Measurements from ENCODE around the gene FLT3. TPM values are rescaled to one million over a fixed set of nuclear protein-coding genes. Genes with fewer than 3 reads are reported as not detected.

The FLT3 gene
- total and polyA plus RNA-seq, 2 of the 13 experiments (the other 11 are each of a cell fraction or from before 2014, with no cell fraction given) = not detected

- ATAC-seq = no peak
- ChIA-PET POLR2A (no interaction called here), CTCF (ENCODE audit: low intra/inter-chr PET ratio, low total read pairs) (no interaction called here)
- Histone ChIP-seq H3K27me3 (ENCODE audit: control insufficient read depth in 1 of 2, insufficient read depth in 2 of 2, low read length in 2 of 2) (no peaks in the 10 kb centered on the region), H3K9me3 (ENCODE audit: low read length) (no peaks in the 10 kb centered on the region), H3K4me2 (ENCODE audit: low read depth, low read length) (no peak overlapping the region), H3K9ac (ENCODE audit: insufficient read depth, low read depth, low read length) (no peak overlapping the region), H3K4me1 (ENCODE audit: insufficient read depth, low read length) (no peaks in the 10 kb centered on the region), H3K36me3 (replicated peaks in 1 of 2; ENCODE audit: control insufficient read depth in 1 of 2, insufficient read depth in 2 of 2, low read length in 2 of 2) (no peaks in the 10 kb centered on the region), H4K20me1 (ENCODE audit: insufficient read depth, low read length) (no peaks in the 10 kb centered on the region), H3K4me3 (replicated peaks in 1 of 3; ENCODE audit: insufficient read depth in 1 of 3, low read depth in 2 of 3, low read length in 3 of 3) (no peak overlapping the region), H3K27ac (ENCODE audit: extremely low read length, insufficient read depth, low read length) (no peak overlapping the region), H2AFZ (ENCODE audit: low read length) (no peak overlapping the region), H3K79me2 (ENCODE audit: insufficient read depth, low read length) (no peaks in the 10 kb centered on the region)
- no TSS peak for BruUV-seq (replicated peaks)
- 33% methylated on average over 3 of the region's 3 CpGs for WGBS (ENCODE audit: low lambda C conversion rate)
- in situ Hi-C loops (cut with HindIII; ENCODE audit: extremely low pct_ligation_motif_present, low pct_unique_long_range_greater_than_20kb) = no loop called here
- intact Hi-C loops (cut with micrococcal nuclease; ENCODE audit: unreplicated experiment) = no loop called here
- FAIRE-seq = no peak
- DNase-seq (ENCODE audit: low spot score) = no peak
- TF ChIP-seq ZNF740 (CRISPR knock-in tag; IDR thresholded peaks at IDR 0.05) (no peak), EZH2 (conservative IDR thresholded peaks at IDR 0.05; ENCODE audit: low read depth, low read length) (no peak), NR0B2 (CRISPR knock-in tag; IDR thresholded peaks at IDR 0.05) (no peak), NRL (CRISPR knock-in tag; IDR thresholded peaks at IDR 0.05; ENCODE audit: borderline replicate concordance) (no peak), GABPA (IDR thresholded peaks at IDR 0.05; ENCODE audit: low read depth, low read length) (no peak), GABPA (CRISPR knock-in tag; IDR thresholded peaks at IDR 0.05; ENCODE audit: low read depth) (no peak), MED8 (CRISPR knock-in tag; IDR thresholded peaks at IDR 0.05; ENCODE audit: insufficient replicate concordance) (no peak), TEAD3 (CRISPR knock-in tag; optimal IDR thresholded peaks at IDR 0.05; ENCODE audit: borderline replicate concordance) (no peak), ZNF256 (CRISPR knock-in tag; conservative IDR thresholded peaks at IDR 0.05) (no peak), BORCS8-MEF2B (CRISPR knock-in tag; IDR thresholded peaks at IDR 0.05) (no peak), ATRX (CRISPR knock-in tag; IDR thresholded peaks at IDR 0.05; ENCODE audit: borderline replicate concordance) (no peak), THAP11 (CRISPR knock-in tag; IDR thresholded peaks at IDR 0.05) (no peak), ASH2L (IDR thresholded peaks at IDR 0.05; ENCODE audit: insufficient read length, low read depth, low read length) (no peak), ETV6 (CRISPR knock-in tag; conservative IDR thresholded peaks at IDR 0.05) (no peak), SP4 (CRISPR knock-in tag; IDR thresholded peaks at IDR 0.05) (no peak), SOX5 (CRISPR knock-in tag; IDR thresholded peaks at IDR 0.05; ENCODE audit: borderline replicate concordance) (no peak), GMEB1 (CRISPR knock-in tag; IDR thresholded peaks at IDR 0.05; ENCODE audit: borderline replicate concordance) (no peak), TFAP4 (IDR thresholded peaks at IDR 0.05; ENCODE audit: borderline replicate concordance, low read depth) (no peak), ZNF609 (CRISPR knock-in tag; IDR thresholded peaks at IDR 0.05; ENCODE audit: borderline replicate concordance) (no peak)
Measured at GRCh38 chr13:28045861-28046260, 54.5 kb downstream of the FLT3 start.
